Hematopoietic multipotent progenitor cell treated with erythropoietin and hydrocortisone succinate and interleukin-3 and kit ligand, for 8 days (in vitro differentiated cells): ENCODE data around the gene KCTD18.
A peak's percentile ranks its signal among the peaks of the same experiment; 100 is the strongest.

Source experiments
- DNase-seq: peaks from one replicate; pipeline ENCODE4 v3.0.0-alpha.2; 2015

Gene KCTD18

DNA sequence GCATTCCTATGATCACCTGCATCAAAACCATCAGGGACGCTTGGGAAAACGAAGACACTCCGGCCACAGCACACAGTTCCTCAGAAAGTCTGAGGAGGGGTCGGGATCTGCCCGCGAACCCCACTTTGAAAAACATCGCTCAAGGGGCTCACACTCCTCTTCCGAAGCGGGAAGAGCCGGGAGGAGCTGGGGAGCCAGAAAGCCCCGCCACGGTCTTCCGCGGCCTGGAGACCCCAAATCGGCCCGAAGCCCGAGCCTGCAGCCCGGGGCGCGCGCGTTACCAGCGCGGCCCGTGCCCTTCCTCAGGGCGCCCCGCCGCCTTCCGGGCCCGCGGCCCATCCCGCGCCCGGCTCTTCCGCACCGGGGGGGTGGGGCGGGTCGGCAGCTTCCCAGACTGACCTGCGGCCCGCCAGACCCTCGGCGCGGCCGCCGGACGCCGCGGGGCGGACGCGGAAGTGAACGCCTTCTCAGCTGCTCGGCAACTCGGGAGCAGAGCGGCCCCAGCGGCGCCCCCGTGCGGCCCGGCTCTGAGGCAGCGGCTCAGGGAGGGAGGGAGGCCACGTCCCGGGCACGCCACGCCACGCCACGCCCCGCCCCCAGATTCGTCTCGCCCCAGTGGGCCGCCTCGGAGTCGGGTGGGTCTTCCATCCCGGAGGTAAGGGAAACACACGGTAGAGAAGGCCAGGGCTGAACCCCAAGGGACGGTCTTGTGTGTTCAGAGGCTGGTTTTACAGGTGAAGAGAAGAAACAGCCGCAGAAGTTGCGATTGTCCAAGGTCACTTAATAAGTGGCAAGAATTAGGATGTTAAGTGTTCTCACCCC lies at the start of gene KCTD18:
Gene KCTD18 (minus strand): TSS at position 457 of the 822 bp plus-strand sequence. CDS start 3,052 bp downstream, outside the sequence.
- DNase-seq: peak; percentile 86

DNA sequence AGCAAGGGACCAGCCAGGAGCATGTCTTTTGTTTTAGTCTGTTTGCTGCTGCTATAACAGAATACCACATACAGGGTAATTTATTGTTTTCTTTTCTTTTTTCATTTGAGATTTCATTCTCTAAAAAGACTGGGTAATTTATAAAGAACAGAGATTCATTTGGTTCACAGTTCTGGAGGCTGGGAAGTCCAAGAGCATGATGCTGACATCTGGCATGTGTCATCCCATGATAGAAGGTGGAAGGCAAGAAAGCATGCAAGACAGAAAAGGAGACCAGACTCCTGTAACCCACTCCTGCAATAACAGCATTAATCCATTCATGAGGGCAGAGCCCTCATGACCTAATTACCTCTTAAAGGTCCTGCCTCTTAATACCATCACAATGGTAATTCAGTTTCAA lies 30.9 kb upstream of the KCTD18 start:
- no peak for DNase-seq

DNA sequence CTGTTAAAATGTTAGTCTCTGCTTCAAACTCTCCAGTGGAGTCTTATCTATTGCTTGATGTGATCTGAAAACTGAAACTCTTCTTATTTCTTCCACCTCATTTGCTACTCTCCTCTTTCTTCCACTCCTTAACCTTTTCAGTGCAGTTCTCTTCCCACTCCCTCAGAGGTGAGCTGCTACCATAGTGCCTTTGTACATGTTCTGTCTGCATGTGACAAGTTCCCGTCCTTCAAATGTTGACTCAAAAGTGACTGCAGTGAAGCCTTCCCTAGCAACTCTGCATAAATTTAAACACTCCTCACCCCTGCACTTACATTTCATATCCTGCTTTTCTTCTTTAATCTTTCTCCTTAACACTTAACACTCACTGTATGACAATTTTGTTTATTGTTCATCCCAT lies 28.3 kb upstream of the KCTD18 start:
- no peak for DNase-seq

DNA sequence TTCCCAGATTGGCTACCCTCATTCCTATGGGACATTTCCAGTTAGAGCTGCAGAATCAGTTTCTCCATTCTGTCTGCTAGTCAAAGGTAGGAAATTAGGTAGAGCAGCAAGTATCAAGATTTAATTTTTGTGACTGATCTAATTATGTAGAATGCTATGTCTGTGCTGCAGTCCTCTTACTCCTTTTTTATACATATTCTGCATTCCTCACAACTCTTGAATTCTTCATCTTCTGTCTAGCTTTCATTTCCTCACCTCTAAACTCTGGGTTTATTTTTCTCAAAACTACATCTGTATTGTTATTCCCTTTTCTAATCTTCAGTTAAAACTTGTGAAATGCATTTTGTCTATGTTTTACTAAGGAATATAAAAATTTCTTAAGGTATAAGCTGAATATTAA lies 24.7 kb upstream of the KCTD18 start:
- DNase-seq: no peak

DNA sequence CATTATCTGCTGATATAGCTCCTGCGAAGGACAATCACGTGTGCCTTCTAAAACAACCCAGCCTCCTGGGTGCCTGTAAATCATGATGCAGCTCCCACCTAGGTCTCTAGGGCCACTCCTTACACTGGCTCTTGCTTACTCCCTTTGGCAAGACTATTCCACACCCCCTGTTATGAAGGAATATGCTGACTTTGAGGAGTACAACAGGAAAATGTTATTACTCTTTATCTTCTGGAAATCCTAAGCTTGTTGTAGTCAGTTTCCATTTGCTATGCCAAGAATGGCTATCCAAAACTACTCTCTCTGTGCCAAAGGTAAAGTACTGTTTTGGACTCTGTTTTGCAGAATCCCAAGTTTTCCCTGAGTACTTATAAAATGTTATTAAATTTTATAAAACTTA lies 23.9 kb upstream of the KCTD18 start:
- no peak for DNase-seq

DNA sequence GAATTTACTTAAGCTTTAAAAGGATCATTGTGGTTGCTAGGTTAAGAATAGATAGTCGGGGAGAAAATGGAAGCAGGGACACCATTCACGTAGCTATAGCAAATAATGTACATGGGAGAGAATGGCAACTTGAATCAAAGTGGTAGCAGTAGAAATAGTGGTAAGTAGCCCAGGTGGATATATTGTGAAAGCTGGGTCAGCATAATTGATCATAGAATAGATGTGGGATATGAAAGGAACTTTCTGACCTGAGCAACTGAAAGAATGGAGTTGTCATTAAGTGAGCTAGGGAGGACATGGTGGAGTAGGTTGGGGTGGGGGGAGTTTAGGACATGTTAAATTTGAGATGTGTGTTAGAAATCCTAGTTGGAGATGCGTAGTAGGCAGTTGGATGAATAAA lies 18.4 kb upstream of the KCTD18 start:
- DNase-seq: no peak

DNA sequence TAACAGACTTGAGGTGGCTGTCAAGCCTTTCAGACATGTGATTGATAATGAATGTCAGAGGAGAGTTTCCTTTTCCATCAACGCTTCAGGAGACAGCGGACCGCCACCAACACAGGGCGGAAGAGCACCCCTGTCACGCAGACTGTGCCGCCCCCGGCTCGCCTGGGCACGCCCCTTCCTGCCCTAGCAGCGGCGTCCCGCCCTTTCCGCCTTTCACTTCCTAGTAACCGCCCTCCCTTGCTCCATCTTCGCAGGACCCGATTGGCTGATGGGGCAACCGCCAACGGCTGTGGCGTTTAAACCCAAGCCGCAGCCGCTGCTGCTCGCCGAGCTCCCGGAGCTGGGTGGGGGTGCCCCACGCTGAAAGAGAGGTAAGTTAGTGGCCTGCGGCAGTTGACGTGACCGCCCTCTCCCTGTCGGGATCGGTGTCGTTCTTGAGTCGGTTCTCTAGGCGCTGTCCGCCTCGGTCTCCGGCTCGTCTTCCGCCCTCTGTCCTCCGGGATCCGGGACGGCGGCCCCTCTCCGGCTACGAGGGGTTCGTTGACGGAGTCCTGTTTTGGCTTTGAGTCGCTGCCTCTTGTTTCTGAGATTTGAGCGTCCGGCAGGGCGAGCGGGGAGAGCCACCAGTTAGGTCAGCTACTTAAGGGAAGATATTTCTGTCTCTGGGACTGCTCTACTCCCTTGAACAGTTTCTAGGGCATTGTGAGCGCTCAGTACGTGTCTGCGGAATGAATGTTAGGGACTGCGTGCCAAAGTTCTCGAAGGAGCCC lies 16.2 kb upstream of the KCTD18 start, which contains the start of gene SGO2:
Gene SGO2 (plus strand): TSS at position 326 of the 770 bp plus-strand sequence. CDS start 6,769 bp downstream, outside the sequence.
- DNase-seq: peak; percentile 97

DNA sequence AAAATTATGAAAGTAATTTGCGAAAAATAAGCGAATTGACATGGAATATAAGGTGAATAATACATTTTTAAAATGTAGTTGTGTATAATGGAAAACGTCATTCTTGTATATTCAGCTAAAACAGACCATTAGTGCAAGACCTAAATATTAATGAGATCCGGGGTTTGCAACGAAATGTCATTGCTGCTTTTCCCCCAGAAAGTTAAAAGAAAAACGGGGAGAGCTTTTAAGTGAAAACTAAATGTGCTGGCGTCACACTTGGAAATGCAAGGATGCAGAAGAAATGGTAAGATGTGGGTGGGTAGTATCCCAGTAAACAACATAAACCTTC lies 15.6 kb upstream of the KCTD18 start:
- DNase-seq: no peak

DNA sequence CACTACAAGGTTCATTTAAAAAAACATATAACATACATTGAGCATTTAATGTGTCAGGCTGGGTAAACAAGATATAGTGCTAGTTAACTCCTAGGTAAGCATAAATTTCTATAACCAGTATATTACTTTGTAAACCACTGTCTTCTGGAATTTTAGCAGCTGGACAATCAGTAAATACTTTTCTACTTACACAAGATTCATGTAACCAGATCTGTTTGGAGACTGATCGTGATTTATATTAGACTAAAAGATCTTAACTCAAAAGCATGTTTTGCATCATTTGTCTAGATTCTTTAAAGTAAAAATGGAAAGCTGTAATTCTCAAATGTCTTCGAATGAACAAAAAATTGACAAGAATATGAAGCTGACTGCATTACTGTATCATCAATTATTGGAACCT lies 15.2 kb upstream of the KCTD18 start:
- DNase-seq: no peak

DNA sequence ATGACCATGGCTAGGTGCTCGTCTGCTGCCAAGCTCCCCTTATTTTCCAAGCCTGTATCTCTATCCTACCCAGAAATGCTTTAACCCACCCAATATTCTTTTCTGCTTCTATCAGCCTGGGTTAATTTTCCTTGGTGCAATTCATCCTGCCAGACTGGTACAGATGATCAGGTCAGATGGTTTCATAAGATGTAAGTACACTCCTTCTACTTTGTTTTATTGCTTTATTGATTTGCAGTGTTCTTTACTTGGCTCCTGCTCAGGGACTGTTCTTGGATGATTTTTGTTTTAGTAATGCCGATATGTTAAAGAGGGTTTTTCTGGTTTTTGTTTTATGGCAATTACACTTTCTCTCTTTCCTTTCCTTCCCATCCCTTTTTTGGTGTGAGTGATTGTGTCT lies 13.7 kb upstream of the KCTD18 start:
- DNase-seq: no peak

DNA sequence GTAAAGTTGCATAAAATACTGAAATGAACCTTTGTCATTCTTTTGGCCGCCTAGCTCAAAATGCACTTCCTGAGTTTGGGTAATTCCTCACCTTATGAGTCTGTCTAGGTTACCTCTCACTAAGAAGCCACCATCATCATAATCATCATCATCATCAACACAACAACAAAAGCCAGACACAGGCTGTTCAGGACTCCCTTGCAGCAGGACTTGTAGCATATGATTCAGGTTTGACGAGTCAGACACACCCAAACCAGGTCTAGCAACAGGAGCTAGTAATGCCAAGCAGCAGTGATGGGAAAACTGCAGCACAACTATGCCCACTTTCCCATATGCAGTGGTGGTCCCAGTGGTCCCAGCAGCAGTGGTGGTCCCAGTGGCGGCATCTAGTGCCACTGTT lies 13.3 kb upstream of the KCTD18 start:
- DNase-seq: no peak

DNA sequence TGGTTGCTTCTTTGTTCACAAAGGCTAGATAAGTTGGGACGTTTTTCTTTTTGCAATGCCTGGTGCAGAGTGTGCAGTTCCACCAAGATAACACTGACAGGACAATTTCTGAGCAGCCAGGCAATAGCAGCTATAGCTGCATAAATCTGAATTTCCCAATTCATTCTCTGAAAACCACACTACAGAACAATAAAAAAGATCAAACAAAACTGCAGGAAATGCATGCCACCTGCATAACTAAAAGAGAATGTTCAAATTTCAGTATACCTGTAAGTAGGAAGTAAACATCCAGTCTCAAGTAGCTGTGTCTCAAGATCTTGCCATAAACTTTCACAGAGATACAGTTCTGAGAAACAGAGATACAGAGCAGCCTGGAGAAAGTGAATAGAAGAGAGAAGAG lies 5.3 kb upstream of the KCTD18 start:
- DNase-seq: no peak

DNA sequence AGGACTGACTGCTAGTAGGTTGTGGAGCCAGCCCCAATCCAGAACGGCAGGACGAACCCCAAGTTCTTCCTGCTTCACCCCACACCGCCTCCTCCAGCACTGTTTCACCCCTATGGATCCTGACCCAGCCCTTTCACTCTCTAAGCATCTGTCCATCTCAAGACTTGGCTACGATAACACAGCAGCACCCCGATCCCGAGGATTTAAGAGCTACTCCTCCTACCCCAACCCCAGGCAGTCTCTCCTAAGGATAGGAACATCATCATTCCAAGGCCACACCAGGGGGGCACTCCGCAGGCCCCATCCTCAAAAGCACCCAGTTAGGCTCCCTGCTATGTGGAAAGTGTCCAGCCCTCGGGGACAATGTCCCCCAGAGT lies 645 bp downstream of the KCTD18 start:
- peak; percentile 22 for DNase-seq

DNA sequence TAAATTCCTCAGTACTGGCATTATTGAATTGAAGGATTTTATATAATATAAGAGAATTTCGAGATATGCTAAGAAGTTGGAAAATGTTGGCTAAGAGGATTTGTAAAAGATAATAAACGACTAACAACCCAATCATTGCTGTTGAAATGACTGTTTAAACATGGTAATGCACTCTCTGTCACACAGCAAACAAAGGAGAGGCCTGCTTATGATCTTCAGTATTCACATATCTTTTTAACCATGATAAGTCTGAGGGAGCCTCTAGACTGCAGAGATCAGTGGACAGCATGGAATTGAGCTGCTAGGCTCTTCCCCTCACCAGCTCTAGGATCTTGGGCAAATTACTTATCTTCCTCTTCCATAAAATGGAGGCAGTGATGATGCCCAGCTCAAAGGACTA lies 2.7 kb downstream of the KCTD18 start:
- DNase-seq: no peak

DNA sequence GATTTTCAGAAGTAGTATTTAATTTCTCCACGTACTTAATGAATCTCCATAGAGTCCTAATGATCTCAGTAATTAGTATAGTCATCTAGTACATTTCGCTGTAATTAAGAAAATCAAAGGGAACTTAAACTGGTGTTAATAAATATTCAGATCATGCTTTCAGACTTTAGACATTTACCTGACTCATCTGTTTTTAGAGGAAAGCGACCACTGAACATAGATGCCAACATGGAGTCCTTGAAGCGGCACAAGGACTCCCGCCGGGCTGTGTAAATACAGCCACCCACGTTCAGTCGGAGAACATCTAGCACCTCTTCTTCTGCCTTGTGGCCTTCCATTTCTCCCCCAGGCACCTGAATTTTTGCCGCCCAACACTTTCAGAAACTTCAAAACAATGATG lies 3.2 kb downstream of the KCTD18 start:
- no peak for DNase-seq

DNA sequence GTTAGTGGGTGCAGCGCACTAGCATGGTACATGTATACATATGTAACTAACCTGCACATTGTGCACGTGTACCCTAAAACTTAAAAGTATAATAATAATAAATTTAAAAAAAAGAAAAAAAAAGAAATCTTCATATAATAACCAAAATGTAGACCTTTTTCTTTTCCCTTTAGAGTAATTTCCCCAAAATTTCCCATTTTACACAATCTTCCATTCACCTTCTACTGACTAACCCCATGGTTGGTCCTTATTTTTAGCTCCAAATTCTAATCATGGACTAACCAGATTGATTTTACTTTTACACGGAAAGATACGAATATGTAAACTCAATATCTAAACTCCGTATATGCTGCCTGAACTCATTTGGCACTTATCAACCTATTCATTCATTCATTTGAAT lies 7.7 kb downstream of the KCTD18 start:
- DNase-seq: no peak

DNA sequence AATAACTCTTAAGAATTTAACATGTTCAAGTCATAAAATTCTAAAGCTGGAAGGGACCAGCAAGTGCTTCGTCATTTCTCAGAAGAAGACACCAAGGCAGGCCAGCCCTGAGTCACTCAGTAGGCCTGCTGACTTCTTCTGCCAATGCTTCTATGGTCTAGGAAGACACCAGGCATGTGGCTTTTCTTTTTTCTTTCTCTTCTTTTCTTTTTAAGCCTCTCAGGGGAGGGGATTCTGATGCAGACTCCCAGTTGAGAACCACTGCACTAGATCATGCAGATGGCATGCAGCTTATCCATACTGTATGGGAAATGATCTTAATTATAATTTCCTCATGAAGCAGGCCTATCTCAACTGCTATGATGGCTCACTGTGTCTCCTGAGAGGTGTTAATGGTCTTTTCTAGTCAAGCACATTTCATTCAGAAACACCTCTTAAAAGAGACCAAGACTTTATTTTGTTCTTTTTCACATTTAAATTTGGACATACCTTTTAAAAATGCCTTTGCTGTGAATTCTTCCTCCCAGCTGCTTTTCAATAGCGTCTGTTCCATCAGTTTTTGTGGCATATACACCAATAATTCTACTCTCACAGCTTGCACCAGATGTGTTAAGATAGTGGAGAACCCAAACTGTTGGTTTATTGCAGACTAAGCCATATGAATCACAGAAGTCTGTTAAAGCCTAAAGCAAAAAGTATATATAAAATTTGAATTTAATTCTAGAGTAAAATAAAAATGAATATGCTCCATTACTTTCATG lies 11.3 kb downstream of the KCTD18 start:
- no peak for DNase-seq

DNA sequence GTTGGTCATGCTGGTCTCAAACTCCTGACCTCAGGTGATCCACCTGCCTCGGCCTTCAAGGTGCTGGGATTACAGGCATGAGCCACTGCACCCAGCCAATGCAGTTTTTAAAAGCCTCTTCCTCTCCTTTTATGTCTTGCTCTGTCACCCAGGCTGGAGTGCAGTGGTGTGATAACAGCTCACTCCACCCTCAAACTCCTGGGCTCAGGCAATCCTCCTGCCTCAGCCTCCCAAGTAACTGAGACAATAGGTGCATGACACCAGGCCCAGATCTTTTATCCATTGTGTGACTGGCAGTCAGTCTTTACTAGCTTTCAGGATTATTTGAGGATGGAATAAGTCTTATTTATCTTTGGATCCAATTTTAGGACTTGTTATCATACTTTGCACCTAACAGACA lies 13.2 kb downstream of the KCTD18 start:
- peak; percentile 65 for DNase-seq

DNA sequence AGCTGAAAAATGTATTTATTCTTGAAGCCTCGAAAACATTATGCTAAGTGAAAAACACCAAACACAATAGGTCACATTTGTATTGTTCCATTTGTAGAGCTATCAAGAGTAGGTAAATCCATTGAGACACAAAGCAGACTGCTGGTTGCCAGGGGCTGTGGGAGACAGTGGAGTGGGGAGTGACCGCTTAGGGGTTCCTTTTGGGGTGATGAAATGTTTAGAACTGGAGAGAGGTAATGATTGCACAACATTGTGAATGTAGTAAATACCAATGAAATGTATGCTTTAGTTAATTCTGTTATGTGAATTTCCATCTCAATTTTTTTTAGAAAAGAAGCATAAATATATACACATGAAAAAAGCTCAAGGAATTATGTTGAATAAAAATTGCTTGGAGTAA lies 15.8 kb downstream of the KCTD18 start:
- no peak for DNase-seq

DNA sequence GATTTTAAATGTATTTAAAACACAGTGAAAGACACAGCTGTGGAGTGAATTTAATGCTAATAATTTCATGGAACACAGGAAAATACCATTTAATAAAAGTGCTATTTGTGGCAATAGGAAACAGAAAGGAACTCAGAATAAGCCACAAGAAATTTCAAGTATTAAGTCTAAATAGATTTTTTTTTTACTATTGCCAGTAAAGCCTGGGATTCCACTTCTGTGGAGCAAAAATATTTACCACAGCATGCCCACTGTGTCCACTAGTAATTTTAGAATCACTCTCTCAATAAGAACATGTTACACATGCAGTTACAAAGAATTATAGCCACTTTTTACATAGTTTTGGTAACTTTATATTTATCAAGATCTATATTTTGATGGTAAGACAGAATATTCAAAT lies 17.2 kb downstream of the KCTD18 start:
- no peak for DNase-seq

DNA sequence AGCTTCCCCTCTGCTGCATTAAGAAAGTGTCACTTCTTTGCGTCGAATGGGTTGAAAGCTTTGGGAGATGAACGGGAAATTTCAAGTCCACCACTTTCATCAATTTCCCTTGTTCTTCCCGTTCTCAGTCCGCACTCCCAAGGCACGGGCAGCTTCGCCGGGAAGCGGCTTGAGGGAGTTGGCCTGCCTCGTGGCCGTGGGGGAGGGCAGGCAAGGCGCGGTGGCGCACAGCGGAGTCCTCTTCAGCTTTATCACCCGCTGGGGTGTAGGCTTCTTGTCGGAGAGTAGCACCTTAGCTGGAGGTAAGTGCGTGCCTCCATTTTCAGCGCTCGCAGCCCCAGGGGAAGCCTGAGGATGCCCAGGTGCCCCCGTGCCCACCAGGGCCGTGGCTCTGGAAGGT lies 19.9 kb downstream of the KCTD18 start:
- DNase-seq: no peak

DNA sequence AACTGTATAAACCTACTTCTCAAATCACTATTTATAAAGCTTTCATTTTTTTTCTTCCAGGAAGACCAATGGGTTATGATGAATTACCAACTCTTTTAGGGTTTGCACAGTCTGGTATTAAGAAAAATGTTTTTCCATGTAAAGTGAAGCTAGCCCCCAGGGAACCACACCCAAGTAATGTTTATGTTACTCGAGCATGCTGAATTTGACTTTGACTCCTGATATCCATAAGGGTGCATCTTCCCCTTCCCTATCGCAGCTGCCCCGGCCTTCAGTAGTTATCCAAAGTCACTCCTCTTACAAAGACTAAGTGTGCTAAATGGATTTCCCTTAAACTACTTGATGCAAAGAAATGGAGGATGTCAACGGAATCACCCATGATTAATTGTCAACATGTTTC lies 21.7 kb downstream of the KCTD18 start:
- DNase-seq: no peak

DNA sequence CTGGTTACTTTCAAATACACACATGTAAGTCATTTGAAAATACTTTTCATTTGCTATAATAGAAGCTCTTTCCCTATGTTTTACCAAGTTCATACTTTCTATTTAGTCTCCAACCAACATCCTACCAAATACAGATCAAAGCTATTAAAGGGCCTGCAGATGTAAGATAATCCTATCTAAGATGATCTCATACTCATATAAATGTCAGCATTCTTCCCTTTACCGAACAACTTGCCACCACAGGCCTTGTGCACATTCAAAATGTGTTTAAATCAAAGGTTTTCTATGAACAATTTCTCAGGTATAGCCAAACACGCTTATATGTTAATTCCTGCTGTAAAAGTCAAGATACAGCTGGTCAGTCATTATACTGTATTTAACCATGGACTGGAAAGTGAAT lies 23.3 kb downstream of the KCTD18 start:
- DNase-seq: no peak

DNA sequence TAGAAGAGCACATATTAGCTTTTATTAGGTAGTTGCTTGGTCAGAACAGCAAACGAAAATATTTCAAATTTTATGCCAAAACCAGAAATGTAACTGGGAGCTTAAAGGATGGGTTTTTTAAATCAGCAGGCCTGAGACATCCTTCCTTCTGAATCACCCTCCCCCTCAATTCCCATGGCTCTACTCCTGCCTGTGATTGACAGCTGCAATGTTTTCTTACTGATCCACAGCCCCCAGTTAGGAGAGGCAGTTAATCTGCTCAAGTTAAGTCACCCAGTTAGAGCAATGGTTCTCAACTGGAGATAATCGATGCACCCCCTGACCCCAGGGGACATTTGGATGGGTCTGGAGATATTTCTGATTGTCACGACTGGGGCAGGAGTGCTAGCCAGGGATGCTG lies 24.9 kb downstream of the KCTD18 start:
- DNase-seq: no peak
